Measurements from ENCODE around the gene TM9SF1.

DNA sequence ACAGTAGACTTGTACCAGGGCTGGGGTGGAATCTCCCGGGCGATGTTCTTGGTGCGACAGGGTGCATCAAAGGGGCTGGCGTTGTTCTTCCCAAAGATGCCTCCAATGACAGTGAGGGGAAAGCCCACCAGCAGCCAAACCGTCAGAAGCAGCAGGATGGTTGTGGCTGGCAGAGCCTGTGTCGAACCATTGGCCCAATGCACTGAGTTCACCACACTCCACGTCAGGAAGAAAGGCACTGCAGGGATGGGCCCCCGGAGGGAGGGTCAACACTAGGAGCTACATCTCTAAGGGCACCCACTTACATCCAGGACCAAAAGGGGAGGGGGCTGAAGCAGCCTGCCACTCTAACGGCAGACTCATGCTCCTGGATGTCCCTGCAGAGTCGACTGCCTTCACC lies 4.8 kb downstream of the TM9SF1 start:
- TF ChIP-seq, protein P1, sequence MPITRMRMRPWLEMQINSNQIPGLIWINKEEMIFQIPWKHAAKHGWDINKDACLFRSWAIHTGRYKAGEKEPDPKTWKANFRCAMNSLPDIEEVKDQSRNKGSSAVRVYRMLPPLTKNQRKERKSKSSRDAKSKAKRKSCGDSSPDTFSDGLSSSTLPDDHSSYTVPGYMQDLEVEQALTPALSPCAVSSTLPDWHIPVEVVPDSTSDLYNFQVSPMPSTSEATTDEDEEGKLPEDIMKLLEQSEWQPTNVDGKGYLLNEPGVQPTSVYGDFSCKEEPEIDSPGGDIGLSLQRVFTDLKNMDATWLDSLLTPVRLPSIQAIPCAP (CRISPR knock-in tag; IDR thresholded peaks at IDR 0.05; ENCODE audit: borderline replicate concordance): no peak
- TF ChIP-seq, protein P2, sequence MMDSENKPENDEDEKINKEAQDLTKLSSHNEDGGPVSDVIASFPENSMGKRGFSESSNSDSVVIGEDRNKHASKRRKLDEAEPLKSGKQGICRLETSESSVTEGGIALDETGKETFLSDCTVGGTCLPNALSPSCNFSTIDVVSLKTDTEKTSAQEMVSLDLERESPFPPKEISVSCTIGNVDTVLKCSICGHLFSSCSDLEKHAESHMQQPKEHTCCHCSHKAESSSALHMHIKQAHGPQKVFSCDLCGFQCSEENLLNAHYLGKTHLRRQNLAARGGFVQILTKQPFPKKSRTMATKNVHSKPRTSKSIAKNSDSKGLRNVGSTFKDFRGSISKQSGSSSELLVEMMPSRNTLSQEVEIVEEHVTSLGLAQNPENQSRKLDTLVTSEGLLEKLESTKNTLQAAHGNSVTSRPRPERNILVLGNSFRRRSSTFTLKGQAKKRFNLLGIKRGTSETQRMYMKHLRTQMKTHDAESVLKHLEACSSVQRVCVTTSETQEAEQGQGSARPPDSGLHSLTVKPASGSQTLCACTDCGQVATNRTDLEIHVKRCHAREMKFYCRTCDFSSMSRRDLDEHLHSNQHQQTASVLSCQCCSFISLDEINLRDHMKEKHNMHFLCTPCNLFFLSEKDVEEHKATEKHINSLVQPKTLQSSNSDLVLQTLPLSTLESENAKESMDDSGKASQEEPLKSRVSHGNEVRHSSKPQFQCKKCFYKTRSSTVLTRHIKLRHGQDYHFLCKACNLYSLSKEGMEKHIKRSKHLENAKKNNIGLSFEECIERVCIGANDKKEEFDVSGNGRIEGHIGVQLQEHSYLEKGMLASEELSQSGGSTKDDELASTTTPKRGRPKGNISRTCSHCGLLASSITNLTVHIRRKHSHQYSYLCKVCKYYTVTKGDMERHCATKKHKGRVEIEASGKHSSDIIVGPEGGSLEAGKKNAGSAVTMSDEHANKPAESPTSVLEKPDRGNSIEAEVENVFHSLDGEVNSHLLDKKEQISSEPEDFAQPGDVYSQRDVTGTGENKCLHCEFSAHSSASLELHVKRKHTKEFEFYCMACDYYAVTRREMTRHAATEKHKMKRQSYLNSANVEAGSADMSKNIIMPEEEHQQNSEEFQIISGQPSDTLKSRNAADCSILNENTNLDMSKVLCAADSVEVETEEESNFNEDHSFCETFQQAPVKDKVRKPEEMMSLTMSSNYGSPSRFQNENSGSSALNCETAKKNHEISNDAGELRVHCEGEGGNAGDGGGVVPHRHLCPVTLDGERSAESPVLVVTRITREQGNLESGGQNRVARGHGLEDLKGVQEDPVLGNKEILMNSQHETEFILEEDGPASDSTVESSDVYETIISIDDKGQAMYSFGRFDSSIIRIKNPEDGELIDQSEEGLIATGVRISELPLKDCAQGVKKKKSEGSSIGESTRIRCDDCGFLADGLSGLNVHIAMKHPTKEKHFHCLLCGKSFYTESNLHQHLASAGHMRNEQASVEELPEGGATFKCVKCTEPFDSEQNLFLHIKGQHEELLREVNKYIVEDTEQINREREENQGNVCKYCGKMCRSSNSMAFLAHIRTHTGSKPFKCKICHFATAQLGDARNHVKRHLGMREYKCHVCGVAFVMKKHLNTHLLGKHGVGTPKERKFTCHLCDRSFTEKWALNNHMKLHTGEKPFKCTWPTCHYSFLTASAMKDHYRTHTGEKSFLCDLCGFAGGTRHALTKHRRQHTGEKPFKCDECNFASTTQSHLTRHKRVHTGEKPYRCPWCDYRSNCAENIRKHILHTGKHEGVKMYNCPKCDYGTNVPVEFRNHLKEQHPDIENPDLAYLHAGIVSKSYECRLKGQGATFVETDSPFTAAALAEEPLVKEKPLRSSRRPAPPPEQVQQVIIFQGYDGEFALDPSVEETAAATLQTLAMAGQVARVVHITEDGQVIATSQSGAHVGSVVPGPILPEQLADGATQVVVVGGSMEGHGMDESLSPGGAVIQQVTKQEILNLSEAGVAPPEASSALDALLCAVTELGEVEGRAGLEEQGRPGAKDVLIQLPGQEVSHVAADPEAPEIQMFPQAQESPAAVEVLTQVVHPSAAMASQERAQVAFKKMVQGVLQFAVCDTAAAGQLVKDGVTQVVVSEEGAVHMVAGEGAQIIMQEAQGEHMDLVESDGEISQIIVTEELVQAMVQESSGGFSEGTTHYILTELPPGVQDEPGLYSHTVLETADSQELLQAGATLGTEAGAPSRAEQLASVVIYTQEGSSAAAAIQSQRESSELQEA (IDR thresholded peaks at IDR 0.05; ENCODE audit: low read depth): no peak
- no peak for TF ChIP-seq POLR2A (conservative IDR thresholded peaks at IDR 0.05)
